Hepatocyte (in vitro differentiated cells): Measurements from ENCODE around the gene NFIA. TPM values are rescaled to one million over a fixed set of nuclear protein-coding genes. Genes with fewer than 3 reads are reported as not detected.
A peak's percentile ranks its signal among the peaks of the same experiment; 100 is the strongest.

ENCODE experiments used
- DNase-seq: peaks from one replicate; pipeline ENCODE4 v3.0.0-alpha.2; 2016; ENCODE audit warnings: low spot score
- H2AFZ ChIP-seq: fragments of 200-600 bp; sonication (generic); 2 replicates; pipeline ENCODE4 v1.6.0; 2016; ENCODE audit warnings: antibody characterized with exemption, mild to moderate bottlenecking
- H3K27ac ChIP-seq: fragments of 200-600 bp; sonication (generic); 2 replicates; pipeline ENCODE4 v1.5.1; 2016; ENCODE audit warnings: mild to moderate bottlenecking
- H3K27me3 ChIP-seq: fragments of 200-600 bp; sonication (generic); 2 replicates; pipeline ENCODE4 v1.6.1; 2016
- H3K36me3 ChIP-seq: fragments of 200-600 bp; sonication (generic); replicated peaks from 2 replicates; pipeline ENCODE4 v1.5.1; 2016; ENCODE audit warnings: low read depth; ENCODE audit not compliant: insufficient read depth
- H3K4me1 ChIP-seq: fragments of 200-600 bp; sonication (generic); 2 replicates; pipeline ENCODE4 v1.5.1; 2016; ENCODE audit warnings: mild to moderate bottlenecking, moderate library complexity; ENCODE audit not compliant: insufficient read depth
- H3K4me2 ChIP-seq: fragments of 200-600 bp; sonication (generic); 2 replicates; pipeline ENCODE4 v1.6.0; 2016
- H3K4me3 ChIP-seq: fragments of 200-600 bp; sonication (generic); 2 replicates; pipeline ENCODE4 v1.5.1; 2016; ENCODE audit warnings: mild to moderate bottlenecking
- H3K79me2 ChIP-seq: fragments of 200-600 bp; sonication (generic); 2 replicates; pipeline ENCODE4 v1.6.0; 2017; ENCODE audit warnings: mild to moderate bottlenecking
- H3K9me2 ChIP-seq: fragments of 200-600 bp; sonication (generic); replicated peaks from 2 replicates; pipeline ENCODE4 v1.6.0; 2017; ENCODE audit warnings: mild to moderate bottlenecking; ENCODE audit not compliant: insufficient read depth
- H3K9me3 ChIP-seq: fragments of 200-600 bp; sonication (generic); 2 replicates; pipeline ENCODE4 v1.5.1; 2016; ENCODE audit warnings: low read depth, mild to moderate bottlenecking
- H4K20me1 ChIP-seq: fragments of 200-600 bp; sonication (generic); 2 replicates; pipeline ENCODE4 v1.6.0; 2016; ENCODE audit warnings: mild to moderate bottlenecking; ENCODE audit not compliant: insufficient read depth, poor library complexity, severe bottlenecking
- CTCF ChIP-seq: fragments of 200-600 bp; sonication (generic); IDR thresholded peaks from 2 replicates; pipeline ENCODE4 v1.5.1; 2016; ENCODE audit warnings: antibody characterized with exemption, mild to moderate bottlenecking; ENCODE audit not compliant: poor library complexity
- EZH2 ChIP-seq: fragments of 200-600 bp; sonication (generic); IDR thresholded peaks from 2 replicates; pipeline ENCODE4 v1.6.1; 2016; ENCODE audit warnings: antibody characterized with exemption, mild to moderate bottlenecking, borderline replicate concordance
- EZH2phosphoT487 ChIP-seq: fragments of 200-600 bp; sonication (generic); IDR thresholded peaks from one replicate; pipeline ENCODE4 v1.6.1; 2018; ENCODE audit warnings: antibody characterized with exemption, mild to moderate bottlenecking, low read depth, moderate library complexity; ENCODE audit not compliant: unreplicated experiment, severe bottlenecking
- WGBS: methylation state at CpG from one replicate; pipeline ENCODE4 v1.1.6; 2016; ENCODE audit warnings: low lambda C conversion rate; ENCODE audit errors: missing lambda C conversion rate; 5-methylcytosine and 5-hydroxymethylcytosine counted together
- polyA plus RNA-seq: library from polyadenylated mRNA; unstranded; fragments of >200 nt; fragmentation: Nextera tagmentation; extraction: Ambion mirVana; gene quantifications from 2 replicates; pipeline ENCODE4 v1.2.1, GENCODE V29; 2016
- total RNA-seq: library from RNA; depleted of rRNA; stranded (reverse); fragments of >200 nt; gene quantifications from 2 replicates; pipeline ENCODE4 v1.2.3, GENCODE V29; 2014

Gene NFIA
- total and polyA plus RNA-seq, 2 experiments from 2014 or later, result 15.1 to 18.2 TPM

- Histone ChIP-seq H3K36me3 (no peaks in the 10 kb centered on the region), H3K27ac (no peak overlapping the region), H3K9me2 (no peaks in the 10 kb centered on the region), H2AFZ (peak overlapping the region; percentile 67), H4K20me1 (no peaks in the 10 kb centered on the region), H3K4me1 (no peaks in the 10 kb centered on the region), H3K4me3 (peak overlapping the region; percentile 6), H3K9me3 (no peaks in the 10 kb centered on the region), H3K79me2 (no peaks in the 10 kb centered on the region), H3K27me3 (peaks cover 8% of the 10 kb centered on the region), H3K4me2 (peak overlapping the region; percentile 74)
- peak; percentile 85 for DNase-seq
- WGBS, result 5% methylated on average over 67 of the region's 85 CpGs
- TF ChIP-seq EZH2 (no peak), CTCF (peak; percentile 91)
Observed at GRCh38 chr1:61043010-61043820, 39.1 kb upstream of the NFIA start.

GRCh38 chr1:61046434-61046833 is 35.9 kb upstream of the NFIA start:
- DNase-seq, result no peak
- Histone ChIP-seq H3K27me3 (peaks cover 12% of the 10 kb centered on the region), H3K4me2 (no peak overlapping the region), H3K9me2 (no peaks in the 10 kb centered on the region), H3K79me2 (no peaks in the 10 kb centered on the region), H4K20me1 (no peaks in the 10 kb centered on the region), H3K4me3 (no peak overlapping the region), H3K9me3 (no peaks in the 10 kb centered on the region), H3K4me1 (peaks cover under 1% of the 10 kb centered on the region), H2AFZ (no peak overlapping the region), H3K36me3 (no peaks in the 10 kb centered on the region), H3K27ac (no peak overlapping the region)
- 82% methylated on average over 3 of the region's 3 CpGs for WGBS
- TF ChIP-seq EZH2phosphoT487, result no peak
- TF ChIP-seq EZH2, result no peak
- no peak for TF ChIP-seq CTCF

- Histone ChIP-seq H3K4me2 (no peak overlapping the region), H3K4me3 (no peak overlapping the region), H4K20me1 (no peaks in the 10 kb centered on the region), H3K27ac (no peak overlapping the region), H2AFZ (no peak overlapping the region), H3K9me3 (no peaks in the 10 kb centered on the region), H3K27me3 (peaks cover 15% of the 10 kb centered on the region), H3K4me1 (peaks cover 3% of the 10 kb centered on the region), H3K79me2 (no peaks in the 10 kb centered on the region), H3K36me3 (no peaks in the 10 kb centered on the region), H3K9me2 (no peaks in the 10 kb centered on the region)
- 93% methylated on average over 3 of the region's 3 CpGs for whole genome bisulfite sequencing
- no peak for DNase-seq
- no peak for TF ChIP-seq EZH2phosphoT487
- TF ChIP-seq CTCF, result no peak
- TF ChIP-seq EZH2, result no peak
Observed at GRCh38 chr1:61047061-61047460, 35.3 kb upstream of the NFIA start.
